Sigmoid colon (tissue), 4 donors: ENCODE results near the gene CDIP1.

ENCODE experiments used
- CTCF ChIP-seq, 4 experiments: fragments of 450-650 bp in 3 of 4; fragments of 200-600 bp in 1 of 4; IDR thresholded peaks; one replicate each; pipeline ENCODE4 v1.5.1; 2016 to 2019; ENCODE audit warnings: antibody characterized with exemption in 4 of 4, mild to moderate bottlenecking in 3 of 4, moderate library complexity in 2 of 4
- POLR2A ChIP-seq, 2 donors: fragments of 450-650 bp; IDR thresholded peaks; one replicate each; pipeline ENCODE4 v1.6.1; 2016; ENCODE audit warnings: antibody characterized with exemption in 2 of 2, mild to moderate bottlenecking in 2 of 2, moderate library complexity in 2 of 2
- POLR2AphosphoS5 ChIP-seq, 4 donors: sonication (generic); formaldehyde crosslinking; IDR thresholded peaks; one replicate each; pipeline ENCODE4 v1.6.1; 2017; ENCODE audit warnings: antibody characterized with exemption in 4 of 4

GRCh38 chr16:4494746-4495490 lies 43.7 kb downstream of the CDIP1 start:
- TF ChIP-seq CTCF (IDR thresholded peaks at IDR 0.05) (no peak), POLR2A (IDR thresholded peaks at IDR 0.05) (no peak), POLR2AphosphoS5 (IDR thresholded peaks at IDR 0.05) (no peak)
